Motor neuron (in vitro differentiated cells): ENCODE results near the gene ACYP1. TPM values are rescaled to one million over a fixed set of nuclear protein-coding genes. Genes with fewer than 3 reads are reported as not detected.

Source experiments
- total RNA-seq, 8 experiments: library from RNA; unstranded; fragments of 300-600 nt; gene quantifications; 2 replicates each; pipeline versions ENCODE4 v1.2.3 to v1.2.4, GENCODE V29; 2022

ACYP1 gene
- total RNA-seq, 8 experiments from 2014 or later = 31.8 to 63.1 (median 39.4) TPM

Other genes starting within 250 kb of the ACYP1 start
- gene PROX2, start 187.9 kb downstream of the ACYP1 start, total RNA-seq = 1 to 10 TPM in 3 of 8 experiments, under 1 TPM in 5; 0.29 to 2.4 (median 0.90) TPM
- gene DLST, start 182.1 kb downstream of the ACYP1 start, total RNA-seq = 100 to 1,000 TPM in 1 of 8 experiments, 10 to 100 TPM in 7; 30.3 to 106 (median 51.6) TPM
- gene RPS6KL1, start 140.8 kb downstream of the ACYP1 start, total RNA-seq = 10 to 100 TPM in 6 of 8 experiments, 1 to 10 TPM in 2; 1.6 to 45.1 (median 29.0) TPM
- 10 to 100 TPM in 2 of 8 experiments, 1 to 10 TPM in 5, under 1 TPM in 1; 0.31 to 36.6 (median 3.2) TPM for gene PGF, start 108.4 kb downstream of the ACYP1 start, total RNA-seq
- gene EIF2B2, start 61.1 kb downstream of the ACYP1 start, total RNA-seq = 10 to 100 TPM; 26.3 to 40.3 (median 32.9) TPM
- 10 to 100 TPM; 12.2 to 37.4 (median 21.3) TPM for gene MLH3, start 12.6 kb downstream of the ACYP1 start, total RNA-seq
- 1 to 10 TPM; 1.6 to 9.3 (median 3.2) TPM for gene ZC2HC1C, start 5.6 kb upstream of the ACYP1 start, total RNA-seq
- 10 to 100 TPM; 16.0 to 83.2 (median 23.6) TPM for gene NEK9, start 63.0 kb upstream of the ACYP1 start, total RNA-seq
- gene TMED10, start 112.6 kb upstream of the ACYP1 start, total RNA-seq = 100 to 1,000 TPM in 4 of 8 experiments, 10 to 100 TPM in 4; 76.0 to 299 (median 119) TPM
- 100 to 1,000 TPM in 1 of 8 experiments, 10 to 100 TPM in 6, 1 to 10 TPM in 1; 8.7 to 102 (median 52.9) TPM for gene FOS, start 214.8 kb upstream of the ACYP1 start, total RNA-seq